Measurements from ENCODE around the gene FAM3B.

FAM3B gene

DNA sequence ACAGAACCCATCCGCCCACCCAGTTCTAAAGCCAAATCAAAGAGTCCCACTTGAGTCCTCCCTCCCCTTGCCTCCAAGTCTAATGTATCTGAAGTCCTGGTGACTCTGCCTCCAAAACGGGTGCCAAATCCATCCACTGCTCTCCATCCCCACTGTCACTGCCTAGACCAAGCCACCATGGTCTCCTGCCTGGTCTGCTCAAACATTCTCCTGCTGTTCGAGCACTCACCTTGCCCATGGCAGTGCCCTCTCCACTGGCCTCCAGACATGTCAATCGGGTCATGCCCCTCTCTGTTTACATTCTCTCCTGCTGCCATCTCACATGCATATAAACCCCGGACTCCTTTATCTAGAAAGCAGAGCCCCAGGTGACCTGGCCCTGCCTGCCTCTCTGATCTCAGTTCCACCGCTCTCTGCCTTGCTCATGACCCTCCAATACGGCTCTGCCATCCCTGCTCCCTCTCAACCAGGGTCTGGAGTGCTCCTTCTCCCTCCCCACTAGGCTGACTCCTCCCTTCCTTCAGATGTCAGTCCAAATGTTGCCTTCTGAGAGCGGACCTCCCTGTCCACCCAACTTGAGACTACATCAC is 77.4 kb downstream of the FAM3B start:
- Histone ChIP-seq H3K4me2 (ENCODE audit: low read length) (no peak overlapping the region), H2AK5ac (ENCODE audit: low read length) (no peak overlapping the region), H4K8ac (ENCODE audit: low read depth, low read length) (no peak overlapping the region), H3K9me3 (ENCODE audit: insufficient read depth, low read depth, low read length) (peaks cover 3% of the 10 kb centered on the region), H3K36me3 (ENCODE audit: control insufficient read depth in 1 of 2, insufficient read depth in 2 of 2, low read length in 2 of 2) (no peaks in the 10 kb centered on the region), H3K4me1 (ENCODE audit: control insufficient read depth in 1 of 2, insufficient read depth in 2 of 2, low read length in 2 of 2) (peaks cover 4 to 7% of the 10 kb centered on the region in 2 experiments), H2BK120ac (ENCODE audit: insufficient read depth, low read length, poor library complexity) (no peak overlapping the region), H2BK12ac (ENCODE audit: low read length) (no peak overlapping the region), H3K4ac (ENCODE audit: low read depth, low read length) (no peak overlapping the region), H3K4me3 (ENCODE audit: low read depth, low read length) (peak overlapping the region; percentile 27), H2BK5ac (ENCODE audit: low read depth, low read length, poor library complexity) (no peak overlapping the region), H2AFZ (ENCODE audit: insufficient read depth, low read length, poor library complexity) (no peak overlapping the region), H3K18ac (ENCODE audit: low read length) (no peak overlapping the region), H3K9ac (ENCODE audit: low read length) (no peak overlapping the region), H4K91ac (ENCODE audit: low read depth, low read length) (no peak overlapping the region), H3K79me1 (ENCODE audit: low read length) (no peaks in the 10 kb centered on the region), H3K79me2 (ENCODE audit: control insufficient read depth, insufficient read depth, low read length, poor library complexity) (no peaks in the 10 kb centered on the region), H3K27ac (ENCODE audit: low read depth, low read length) (no peak overlapping the region), H3K14ac (ENCODE audit: low read length) (no peak overlapping the region), H3K27me3 (ENCODE audit: insufficient read depth, low read length) (no peaks in the 10 kb centered on the region), H3K23ac (ENCODE audit: low read length) (no peak overlapping the region), H4K12ac (ENCODE audit: low read depth, low read length) (no peak overlapping the region)
- no peak for DNase-seq
- no CpG with 5 or more reads among the region's 8 CpGs for WGBS (ENCODE audit: extremely low coverage, insufficient coverage, insufficient read length)

GRCh38 chr21:41396558-41397075 is 80.0 kb downstream of the FAM3B start:
- Histone ChIP-seq H2AK5ac (ENCODE audit: low read length) (no peak overlapping the region), H3K18ac (ENCODE audit: low read length) (no peak overlapping the region), H3K27ac (ENCODE audit: low read depth, low read length) (no peak overlapping the region), H3K14ac (ENCODE audit: low read length) (no peak overlapping the region), H2BK12ac (ENCODE audit: low read length) (no peak overlapping the region), H3K27me3 (ENCODE audit: insufficient read depth, low read length) (no peaks in the 10 kb centered on the region), H3K9me3 (ENCODE audit: insufficient read depth, low read depth, low read length) (no peaks in the 10 kb centered on the region), H3K23ac (ENCODE audit: low read length) (no peak overlapping the region), H4K12ac (ENCODE audit: low read depth, low read length) (no peak overlapping the region), H3K4me1 (ENCODE audit: control insufficient read depth in 1 of 2, insufficient read depth in 2 of 2, low read length in 2 of 2) (peaks cover 4 to 7% of the 10 kb centered on the region in 2 experiments), H2BK120ac (ENCODE audit: insufficient read depth, low read length, poor library complexity) (no peak overlapping the region), H2AFZ (ENCODE audit: insufficient read depth, low read length, poor library complexity) (no peak overlapping the region), H3K79me1 (ENCODE audit: low read length) (no peaks in the 10 kb centered on the region), H2BK5ac (ENCODE audit: low read depth, low read length, poor library complexity) (no peak overlapping the region), H3K4ac (ENCODE audit: low read depth, low read length) (no peak overlapping the region), H4K91ac (ENCODE audit: low read depth, low read length) (no peak overlapping the region), H4K8ac (ENCODE audit: low read depth, low read length) (no peak overlapping the region), H3K79me2 (ENCODE audit: control insufficient read depth, insufficient read depth, low read length, poor library complexity) (no peaks in the 10 kb centered on the region), H3K9ac (ENCODE audit: low read length) (no peak overlapping the region), H3K36me3 (ENCODE audit: control insufficient read depth in 1 of 2, insufficient read depth in 2 of 2, low read length in 2 of 2) (no peaks in the 10 kb centered on the region), H3K4me3 (ENCODE audit: low read depth, low read length) (no peak overlapping the region), H3K4me2 (ENCODE audit: low read length) (no peak overlapping the region)
- WGBS (ENCODE audit: extremely low coverage, insufficient coverage, insufficient read length) = no CpG with 5 or more reads among the region's 7 CpGs
- peak; percentile 43 to 58 for DNase-seq

- no peak overlapping the region for H2BK12ac ChIP-seq (ENCODE audit: low read length)
- H3K27ac ChIP-seq (ENCODE audit: low read depth, low read length) = no peak overlapping the region
- no peaks in the 10 kb centered on the region for H3K79me2 ChIP-seq (ENCODE audit: control insufficient read depth, insufficient read depth, low read length, poor library complexity)
- WGBS (ENCODE audit: extremely low coverage, insufficient coverage, insufficient read length) = no CpG with 5 or more reads among the region's 7 CpGs
- no peak overlapping the region for H4K91ac ChIP-seq (ENCODE audit: low read depth, low read length)
- H2AFZ ChIP-seq (ENCODE audit: insufficient read depth, low read length, poor library complexity) = no peak overlapping the region
- no peak overlapping the region for H2AK5ac ChIP-seq (ENCODE audit: low read length)
- H3K79me1 ChIP-seq (ENCODE audit: low read length) = no peaks in the 10 kb centered on the region
- no peak overlapping the region for H3K4me2 ChIP-seq (ENCODE audit: low read length)
- no peak overlapping the region for H2BK120ac ChIP-seq (ENCODE audit: insufficient read depth, low read length, poor library complexity)
- H3K14ac ChIP-seq (ENCODE audit: low read length) = no peak overlapping the region
- H4K8ac ChIP-seq (ENCODE audit: low read depth, low read length) = no peak overlapping the region
- H3K4me1 ChIP-seq (ENCODE audit: control insufficient read depth in 1 of 2, insufficient read depth in 2 of 2, low read length in 2 of 2) = peaks cover 4 to 7% of the 10 kb centered on the region in 2 experiments
- no peaks in the 10 kb centered on the region for H3K27me3 ChIP-seq (ENCODE audit: insufficient read depth, low read length)
- no peak overlapping the region for H2BK5ac ChIP-seq (ENCODE audit: low read depth, low read length, poor library complexity)
- H3K18ac ChIP-seq (ENCODE audit: low read length) = no peak overlapping the region
- DNase-seq = no peak
- no peaks in the 10 kb centered on the region for H3K9me3 ChIP-seq (ENCODE audit: insufficient read depth, low read depth, low read length)
- H3K4me3 ChIP-seq (ENCODE audit: low read depth, low read length) = no peak overlapping the region
- H3K9ac ChIP-seq (ENCODE audit: low read length) = no peak overlapping the region
- no peaks in the 10 kb centered on the region for H3K36me3 ChIP-seq (ENCODE audit: control insufficient read depth in 1 of 2, insufficient read depth in 2 of 2, low read length in 2 of 2)
- H3K23ac ChIP-seq (ENCODE audit: low read length) = no peak overlapping the region
- no peak overlapping the region for H3K4ac ChIP-seq (ENCODE audit: low read depth, low read length)
- H4K12ac ChIP-seq (ENCODE audit: low read depth, low read length) = no peak overlapping the region
These were observed 80.9 kb downstream of the FAM3B start for GRCh38 chr21:41397471-41397891.

- DNase-seq = no peak
- H3K36me3 ChIP-seq (ENCODE audit: control insufficient read depth in 1 of 2, insufficient read depth in 2 of 2, low read length in 2 of 2) = no peaks in the 10 kb centered on the region
- no peak overlapping the region for H4K8ac ChIP-seq (ENCODE audit: low read depth, low read length)
- no peaks in the 10 kb centered on the region for H3K9me3 ChIP-seq (ENCODE audit: insufficient read depth, low read depth, low read length)
- no peak overlapping the region for H3K27ac ChIP-seq (ENCODE audit: low read depth, low read length)
- H3K79me2 ChIP-seq (ENCODE audit: control insufficient read depth, insufficient read depth, low read length, poor library complexity) = no peaks in the 10 kb centered on the region
- H3K23ac ChIP-seq (ENCODE audit: low read length) = no peak overlapping the region
- H3K4me3 ChIP-seq (ENCODE audit: low read depth, low read length) = no peak overlapping the region
- no peak overlapping the region for H3K9ac ChIP-seq (ENCODE audit: low read length)
- H3K18ac ChIP-seq (ENCODE audit: low read length) = no peak overlapping the region
- H2AK5ac ChIP-seq (ENCODE audit: low read length) = no peak overlapping the region
- H2BK120ac ChIP-seq (ENCODE audit: insufficient read depth, low read length, poor library complexity) = no peak overlapping the region
- H3K4me1 ChIP-seq (ENCODE audit: control insufficient read depth in 1 of 2, insufficient read depth in 2 of 2, low read length in 2 of 2) = peaks cover 4 to 7% of the 10 kb centered on the region in 2 experiments
- no peak overlapping the region for H3K4me2 ChIP-seq (ENCODE audit: low read length)
- no peak overlapping the region for H4K91ac ChIP-seq (ENCODE audit: low read depth, low read length)
- WGBS (ENCODE audit: extremely low coverage, insufficient coverage, insufficient read length) = no CpG with 5 or more reads among the region's 4 CpGs
- no peaks in the 10 kb centered on the region for H3K27me3 ChIP-seq (ENCODE audit: insufficient read depth, low read length)
- no peak overlapping the region for H2BK12ac ChIP-seq (ENCODE audit: low read length)
- no peak overlapping the region for H4K12ac ChIP-seq (ENCODE audit: low read depth, low read length)
- no peak overlapping the region for H3K14ac ChIP-seq (ENCODE audit: low read length)
- no peak overlapping the region for H2BK5ac ChIP-seq (ENCODE audit: low read depth, low read length, poor library complexity)
- no peak overlapping the region for H3K4ac ChIP-seq (ENCODE audit: low read depth, low read length)
- no peaks in the 10 kb centered on the region for H3K79me1 ChIP-seq (ENCODE audit: low read length)
- H2AFZ ChIP-seq (ENCODE audit: insufficient read depth, low read length, poor library complexity) = no peak overlapping the region
These were observed 81.7 kb downstream of the FAM3B start for GRCh38 chr21:41398251-41398650.
